ENCODE data around the gene CERS3.

CERS3 gene

GRCh38 chr15:100528833-100529428 is at the start of gene CERS3:
TSS of gene CERS3 (minus strand) at chr15:100528950. CDS start at chr15:100501849, 27,101 bp downstream.
- no peak for DNase-seq (ENCODE audit: low spot score)

GRCh38 chr15:100573526-100573925 is 44.8 kb upstream of the CERS3 start:
- DNase-seq (ENCODE audit: low spot score) = no peak

- peak; percentile 20 for DNase-seq (ENCODE audit: low spot score)
Measured at GRCh38 chr15:100572362-100572983, 43.7 kb upstream of the CERS3 start.

- no peak for DNase-seq (ENCODE audit: low spot score)
Measured at GRCh38 chr15:100571592-100572167, 42.9 kb upstream of the CERS3 start.

GRCh38 chr15:100570735-100571313 is 42.1 kb upstream of the CERS3 start:
- DNase-seq (ENCODE audit: low spot score) = no peak

GRCh38 chr15:100570275-100570674 is 41.5 kb upstream of the CERS3 start:
- peak; percentile 29 for DNase-seq (ENCODE audit: low spot score)

- no peak for DNase-seq (ENCODE audit: low spot score)
Measured at GRCh38 chr15:100569391-100569790, 40.6 kb upstream of the CERS3 start.

GRCh38 chr15:100566850-100567628 is 38.3 kb upstream of the CERS3 start:
- no peak for DNase-seq (ENCODE audit: low spot score)

GRCh38 chr15:100565591-100565990 is 36.8 kb upstream of the CERS3 start:
- DNase-seq (ENCODE audit: low spot score) = no peak

GRCh38 chr15:100560323-100560722 is 31.6 kb upstream of the CERS3 start:
- DNase-seq (ENCODE audit: low spot score) = no peak

GRCh38 chr15:100559330-100559729 is 30.6 kb upstream of the CERS3 start:
- DNase-seq (ENCODE audit: low spot score) = peak; percentile 82

GRCh38 chr15:100558771-100559254 is 30.1 kb upstream of the CERS3 start:
- no peak for DNase-seq (ENCODE audit: low spot score)

- DNase-seq (ENCODE audit: low spot score) = no peak
Measured at GRCh38 chr15:100553468-100553867, 24.7 kb upstream of the CERS3 start.

GRCh38 chr15:100547961-100548360 is 19.2 kb upstream of the CERS3 start:
- DNase-seq (ENCODE audit: low spot score) = no peak

GRCh38 chr15:100544946-100545345 is 16.2 kb upstream of the CERS3 start:
- no peak for DNase-seq (ENCODE audit: low spot score)

- DNase-seq (ENCODE audit: low spot score) = no peak
Measured at GRCh38 chr15:100544338-100544841, 15.6 kb upstream of the CERS3 start.

- no peak for DNase-seq (ENCODE audit: low spot score)
Measured at GRCh38 chr15:100542290-100542689, 13.5 kb upstream of the CERS3 start.

GRCh38 chr15:100537331-100537730 is 8.6 kb upstream of the CERS3 start:
- DNase-seq (ENCODE audit: low spot score) = no peak

- no peak for DNase-seq (ENCODE audit: low spot score)
Measured at GRCh38 chr15:100536733-100537132, 8.0 kb upstream of the CERS3 start.

- no peak for DNase-seq (ENCODE audit: low spot score)
Measured at GRCh38 chr15:100533886-100534285, 5.1 kb upstream of the CERS3 start.

- DNase-seq (ENCODE audit: low spot score) = no peak
Measured at GRCh38 chr15:100531823-100532327, 3.1 kb upstream of the CERS3 start.

- DNase-seq (ENCODE audit: low spot score) = no peak
Measured at GRCh38 chr15:100531204-100531603, 2.5 kb upstream of the CERS3 start.

All from AG20443 (cell line).